GM18517 (cell line): ENCODE results near the gene RNF217.
"Not testable (repeated sequence)": the region's sequence is repeated elsewhere in the genome, so short reads cannot be mapped to it uniquely, and the experiment has no call there.

ENCODE experiments used
- ATAC-seq: cut with Tn5 transposase; IDR thresholded peaks from one replicate; pipeline ENCODE4 v1.9.1; 2021; ENCODE audit warnings: mild to moderate bottlenecking, moderate library complexity; ENCODE audit not compliant: unreplicated experiment

RNF217 gene

DNA sequence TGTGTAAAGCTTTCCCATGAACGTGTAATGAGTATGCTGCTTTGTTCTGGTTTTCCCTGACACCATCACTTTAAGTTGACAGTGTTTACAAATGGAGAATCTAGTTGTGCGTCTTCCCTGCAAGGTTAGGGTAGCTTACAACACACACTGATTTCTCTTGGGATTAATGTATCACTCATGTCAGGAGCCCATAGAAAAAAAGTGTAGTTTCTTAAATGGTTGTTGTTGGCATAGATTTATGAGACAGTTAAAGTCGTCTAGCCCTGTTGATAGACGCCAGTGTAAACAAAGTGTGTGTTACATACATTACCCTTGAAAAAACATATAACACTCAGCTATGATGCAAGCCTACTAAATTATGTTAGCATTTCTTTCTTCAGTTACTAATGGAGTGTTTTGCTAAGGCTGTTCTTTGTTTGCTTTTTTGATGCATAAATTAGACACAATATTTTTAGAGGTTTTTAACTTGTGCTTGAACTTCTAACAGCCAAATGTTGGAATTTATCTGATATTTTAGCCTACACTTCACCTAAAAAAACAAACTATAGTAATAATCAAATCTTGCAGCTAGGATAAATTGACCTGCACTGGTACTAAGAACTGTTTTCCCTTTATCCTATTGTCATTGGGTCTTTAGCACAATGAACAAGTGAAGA lies 88.6 kb downstream of the RNF217 start:
- no peak for ATAC-seq

DNA sequence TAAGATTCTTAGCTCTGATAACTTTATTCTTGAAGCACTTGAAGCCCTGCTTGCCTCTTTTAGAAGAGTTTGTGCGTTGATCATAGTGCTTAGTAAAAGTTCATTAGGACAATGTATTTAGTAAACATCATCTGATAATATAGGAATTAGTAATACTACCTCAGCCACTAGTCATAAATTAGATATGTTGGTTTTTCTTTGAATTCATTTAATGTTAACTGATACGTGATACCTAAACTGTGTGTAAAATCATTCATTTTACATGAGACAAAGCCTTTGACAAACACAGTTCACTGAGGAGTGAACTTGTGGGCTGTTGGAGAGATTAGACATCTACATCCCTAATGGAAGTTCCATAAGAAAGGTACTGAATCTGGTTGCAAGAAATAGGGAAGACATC lies 91.6 kb downstream of the RNF217 start:
- no peak for ATAC-seq

DNA sequence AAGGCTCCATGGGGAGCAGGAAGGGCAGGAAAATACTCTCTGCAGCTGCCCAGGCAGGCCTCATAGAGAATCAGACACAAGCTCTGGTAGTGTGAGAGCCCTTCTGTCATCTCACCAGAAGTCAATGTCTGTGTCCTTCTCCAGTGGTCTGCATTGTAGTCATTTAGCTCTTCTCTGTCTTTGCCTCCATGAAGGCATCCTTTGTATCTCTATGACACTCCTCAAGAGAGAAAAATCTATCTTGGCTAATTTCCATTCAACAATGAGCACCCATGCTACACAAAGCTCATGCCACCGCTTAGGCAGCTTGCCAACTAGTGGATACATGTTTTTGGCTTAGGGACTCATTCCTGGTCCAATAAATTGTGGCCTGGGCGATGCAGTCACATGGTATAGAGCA lies 92.1 kb downstream of the RNF217 start:
- ATAC-seq: no peak

DNA sequence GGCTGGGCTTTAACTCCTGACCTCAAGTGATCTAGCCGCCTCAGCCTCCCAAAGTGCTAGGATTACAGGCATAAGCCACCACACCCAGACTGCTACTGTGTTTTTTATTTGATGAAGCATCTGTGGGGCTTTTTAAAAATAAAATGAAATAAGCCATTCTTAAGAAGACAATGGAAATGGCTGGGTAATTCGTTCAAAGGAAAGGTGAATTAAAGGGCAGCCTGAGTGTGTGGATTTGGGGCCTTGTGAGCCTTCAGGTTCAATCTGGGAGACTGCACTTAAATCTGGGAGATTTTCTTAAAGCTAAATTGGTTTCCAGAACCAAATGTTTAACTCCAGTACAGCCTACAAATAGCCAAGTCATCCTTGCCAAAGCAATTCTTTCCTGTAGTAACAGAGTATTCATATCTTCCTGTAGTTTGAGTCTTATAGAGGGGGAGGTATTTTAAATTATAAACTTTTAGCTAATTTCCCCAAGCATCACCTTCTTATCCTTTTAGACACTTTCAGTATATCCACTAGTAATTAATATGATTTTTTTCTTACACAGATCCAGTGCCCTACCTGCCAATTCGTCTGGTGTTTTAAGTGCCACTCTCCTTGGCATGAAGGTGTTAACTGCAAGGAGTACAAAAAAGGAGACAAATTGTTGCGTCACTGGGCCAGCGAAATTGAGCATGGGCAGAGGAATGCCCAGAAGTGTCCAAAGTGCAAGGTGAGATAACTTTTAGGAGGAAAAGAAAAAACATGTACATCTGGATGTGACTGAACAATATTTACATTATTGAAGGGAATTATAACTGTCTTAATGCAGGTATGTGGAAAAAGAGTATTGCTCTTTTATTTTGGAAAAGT lies 95.4 kb downstream of the RNF217 start:
- no peak for ATAC-seq

DNA sequence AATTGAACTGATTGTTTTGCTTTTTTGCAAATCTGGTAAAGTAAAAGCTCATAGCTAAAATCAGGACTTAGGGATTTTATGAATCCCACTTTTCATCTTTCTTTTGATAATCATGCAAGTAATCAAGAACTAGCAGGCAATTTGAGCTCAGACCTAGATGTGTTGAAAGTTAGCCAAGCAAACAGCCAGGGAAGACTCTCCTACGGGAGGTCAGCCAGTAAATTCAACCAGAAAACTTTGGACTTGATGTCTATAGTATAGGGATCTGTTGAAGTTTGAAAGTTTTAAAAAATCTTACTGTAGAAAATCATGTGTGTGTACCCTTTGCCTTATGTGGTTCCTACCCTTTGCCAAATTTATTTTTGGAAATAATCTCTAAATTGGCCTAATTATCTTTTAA lies 96.3 kb downstream of the RNF217 start:
- ATAC-seq: no peak

DNA sequence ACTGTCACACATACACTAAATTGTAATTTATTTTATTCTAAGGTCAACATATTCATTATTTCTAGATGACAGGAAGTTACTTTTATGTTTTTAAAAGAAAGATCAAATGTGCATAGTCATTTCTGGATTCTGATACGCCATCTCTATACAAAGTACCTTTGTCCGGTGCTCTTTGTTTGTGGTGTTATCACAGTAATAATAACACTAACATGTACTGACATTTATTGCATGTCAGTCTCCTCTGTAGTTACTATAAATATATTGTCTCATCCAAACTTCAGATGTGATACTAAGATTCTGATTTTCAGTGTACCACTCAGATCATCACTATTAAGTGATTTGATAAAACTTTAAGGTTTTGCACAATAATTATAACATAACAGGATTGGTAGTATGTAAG lies 101.1 kb downstream of the RNF217 start:
- ATAC-seq: no peak

DNA sequence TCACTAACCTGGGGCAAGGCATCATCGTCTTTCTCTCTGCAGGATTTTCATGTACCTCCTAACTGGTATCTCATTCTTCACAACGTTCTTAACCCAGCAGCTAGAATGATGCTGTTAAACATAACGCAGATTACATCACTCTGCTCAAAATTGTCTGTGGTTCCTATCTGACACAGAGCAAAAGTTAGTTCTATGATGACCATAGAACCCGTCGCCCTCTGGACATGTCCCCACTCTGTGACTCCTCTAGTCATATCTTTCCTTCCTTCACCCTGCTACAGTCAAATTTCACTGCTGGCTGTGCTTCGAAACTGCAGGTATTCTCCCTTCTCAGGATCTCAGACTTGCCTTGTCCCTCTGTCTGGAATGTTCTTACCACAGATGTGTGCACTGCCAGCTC lies 103.9 kb downstream of the RNF217 start:
- no peak for ATAC-seq

DNA sequence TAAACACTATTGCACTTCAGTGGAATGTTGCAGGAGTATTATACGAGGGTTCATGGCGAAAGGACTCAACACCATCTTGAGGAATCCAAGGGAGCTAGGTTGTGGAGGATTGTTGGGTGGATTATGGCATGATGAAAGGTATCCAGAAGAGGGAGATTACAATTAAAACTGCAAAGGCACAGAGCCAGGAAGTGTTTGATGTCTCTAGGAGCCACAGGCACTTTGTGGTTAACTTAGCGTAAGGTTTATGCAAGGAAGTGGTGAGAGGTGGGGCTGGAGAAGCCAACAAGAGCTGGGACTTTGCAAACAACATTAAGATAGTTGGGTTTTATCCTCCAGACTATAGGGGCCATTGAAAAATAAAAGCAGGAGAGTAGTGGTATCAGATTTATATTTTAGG lies 104.7 kb downstream of the RNF217 start:
- no peak for ATAC-seq

DNA sequence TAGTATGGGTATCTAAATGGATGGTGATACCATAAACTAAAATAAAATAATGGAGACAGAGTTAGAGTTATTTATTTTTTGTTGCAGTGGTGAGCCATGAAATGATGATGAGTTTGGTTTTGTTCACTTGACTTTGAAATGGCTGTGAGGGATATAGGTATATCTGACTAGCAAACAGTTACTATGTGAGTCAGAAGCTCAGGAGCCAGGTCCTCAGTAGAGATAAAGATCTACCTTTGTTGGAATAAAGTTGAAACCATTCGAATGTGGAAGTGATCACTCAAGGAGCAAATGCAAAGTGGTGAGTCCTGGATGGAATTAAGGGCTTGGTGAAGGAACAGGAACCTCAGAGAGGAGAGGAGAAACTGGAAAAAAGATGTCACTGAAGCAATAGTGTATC lies 105.3 kb downstream of the RNF217 start:
- ATAC-seq: no peak

DNA sequence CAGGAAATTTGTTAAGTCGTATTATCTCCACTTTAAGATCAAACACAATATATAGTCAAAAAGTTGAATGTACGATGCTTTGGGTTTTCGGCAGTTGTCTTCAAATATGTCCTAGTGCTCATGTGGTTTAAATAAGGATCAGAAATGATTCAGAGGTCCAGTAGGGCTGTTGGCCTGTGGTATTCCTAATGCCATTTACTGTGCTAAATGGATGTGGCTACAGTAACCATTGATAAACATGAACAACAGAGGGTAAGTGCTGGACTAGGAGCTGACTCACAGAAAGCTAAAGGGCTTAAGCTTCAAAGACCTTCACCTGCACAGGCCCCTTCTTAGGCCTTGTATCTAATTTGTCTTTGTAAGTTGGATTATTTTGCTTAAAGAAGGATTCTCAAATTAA lies 110.8 kb downstream of the RNF217 start:
- no peak for ATAC-seq

DNA sequence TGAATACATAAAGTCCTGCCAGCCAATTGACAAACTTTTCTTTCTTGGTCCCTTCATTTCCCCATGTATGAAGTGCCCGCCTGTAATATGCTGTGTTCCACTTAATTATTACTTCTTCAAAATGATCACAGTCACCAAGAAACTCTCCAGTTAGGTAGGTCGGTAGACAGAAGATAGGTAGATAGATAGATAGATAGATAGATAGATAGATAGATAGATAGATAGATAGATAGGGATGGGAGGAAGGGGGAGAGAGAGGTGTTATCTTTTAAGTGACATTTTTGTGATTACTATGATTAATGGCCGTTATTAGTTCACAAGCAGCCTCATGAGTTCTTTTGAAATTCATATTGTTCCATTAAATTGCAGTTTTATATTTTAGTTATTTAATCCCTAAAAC lies 111.9 kb downstream of the RNF217 start:
- no peak for ATAC-seq

DNA sequence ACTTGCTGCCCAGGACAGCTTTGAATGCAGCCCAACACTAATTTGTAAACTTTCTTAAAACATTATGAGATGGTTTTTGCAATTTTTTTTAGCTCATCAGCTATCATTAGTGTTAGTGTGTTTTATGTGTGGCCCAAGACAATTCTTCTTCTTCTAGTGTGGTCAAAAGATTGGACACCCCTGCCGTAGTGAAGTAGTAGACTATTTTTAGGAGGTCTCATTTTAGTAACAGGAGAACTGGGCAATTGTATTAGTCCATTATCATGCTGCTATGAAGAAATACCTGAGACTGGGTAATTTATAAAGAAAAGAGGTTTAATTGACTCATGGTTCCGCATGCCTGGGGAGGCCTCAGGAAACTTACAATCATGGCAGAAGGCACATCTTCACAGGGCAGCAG lies 112.8 kb downstream of the RNF217 start:
- ATAC-seq: not testable (repeated sequence)

DNA sequence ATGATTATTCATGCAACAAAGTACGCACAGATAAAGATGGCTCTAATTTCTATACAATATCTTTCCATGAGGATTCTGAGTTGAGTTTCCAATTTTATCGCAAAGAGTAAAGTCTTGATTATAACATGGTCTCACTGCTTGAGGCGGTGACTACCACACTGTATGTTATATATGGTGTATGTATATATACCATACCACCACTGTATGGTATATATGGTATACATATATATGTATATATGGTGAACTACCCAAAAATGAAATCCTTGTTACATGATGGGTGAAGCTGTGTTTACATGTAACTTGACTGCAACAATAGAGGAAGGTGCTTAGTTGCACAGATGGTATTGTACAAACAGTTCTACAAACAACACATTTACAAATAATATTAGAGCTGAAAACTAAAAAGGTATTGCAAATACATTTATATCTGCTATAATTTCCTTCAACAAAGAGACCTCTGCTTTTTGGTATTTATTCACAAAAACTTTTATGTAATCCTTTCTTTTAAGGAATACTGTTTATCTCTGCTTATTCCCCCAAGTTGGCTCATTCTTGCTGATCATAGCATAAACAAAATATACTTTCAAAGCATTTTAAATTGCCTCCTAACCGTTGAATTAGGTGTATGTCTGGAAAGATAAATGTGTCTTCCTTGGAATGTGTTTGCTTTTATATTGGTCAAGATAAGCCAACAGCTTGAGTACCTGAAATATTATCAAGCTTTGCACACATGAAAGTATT lies 113.7 kb downstream of the RNF217 start:
- no peak for ATAC-seq

DNA sequence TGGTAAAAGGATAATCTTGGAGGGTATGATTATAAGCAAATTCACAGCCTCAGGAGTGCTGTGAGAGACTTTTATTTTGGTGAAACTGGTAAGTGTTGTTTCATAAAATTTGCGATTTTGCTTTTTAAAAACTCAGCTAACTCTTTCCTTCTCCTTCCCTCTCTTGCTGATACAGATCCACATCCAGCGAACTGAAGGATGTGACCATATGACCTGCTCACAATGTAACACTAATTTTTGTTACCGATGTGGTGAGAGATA lies 114.2 kb downstream of the RNF217 start:
- no peak for ATAC-seq

DNA sequence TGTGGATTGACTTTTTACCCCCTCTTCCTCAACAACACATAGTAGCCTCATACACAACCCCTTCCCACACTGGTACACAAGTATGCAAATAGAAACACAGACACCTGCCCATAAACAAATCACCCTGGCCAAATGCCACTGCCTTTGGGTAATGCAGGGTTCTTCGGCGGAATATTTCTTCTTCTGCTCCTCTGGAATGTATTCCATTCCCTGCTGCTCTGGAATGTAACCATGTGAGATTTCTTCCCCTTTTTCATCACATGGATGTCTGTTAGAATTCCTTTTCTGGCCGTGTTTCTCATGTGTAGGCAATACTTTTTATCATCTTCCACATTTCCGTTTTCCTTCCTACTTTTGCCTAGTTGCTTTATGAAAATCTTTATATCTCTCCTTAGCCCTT lies 115.2 kb downstream of the RNF217 start:
- ATAC-seq: no peak

DNA sequence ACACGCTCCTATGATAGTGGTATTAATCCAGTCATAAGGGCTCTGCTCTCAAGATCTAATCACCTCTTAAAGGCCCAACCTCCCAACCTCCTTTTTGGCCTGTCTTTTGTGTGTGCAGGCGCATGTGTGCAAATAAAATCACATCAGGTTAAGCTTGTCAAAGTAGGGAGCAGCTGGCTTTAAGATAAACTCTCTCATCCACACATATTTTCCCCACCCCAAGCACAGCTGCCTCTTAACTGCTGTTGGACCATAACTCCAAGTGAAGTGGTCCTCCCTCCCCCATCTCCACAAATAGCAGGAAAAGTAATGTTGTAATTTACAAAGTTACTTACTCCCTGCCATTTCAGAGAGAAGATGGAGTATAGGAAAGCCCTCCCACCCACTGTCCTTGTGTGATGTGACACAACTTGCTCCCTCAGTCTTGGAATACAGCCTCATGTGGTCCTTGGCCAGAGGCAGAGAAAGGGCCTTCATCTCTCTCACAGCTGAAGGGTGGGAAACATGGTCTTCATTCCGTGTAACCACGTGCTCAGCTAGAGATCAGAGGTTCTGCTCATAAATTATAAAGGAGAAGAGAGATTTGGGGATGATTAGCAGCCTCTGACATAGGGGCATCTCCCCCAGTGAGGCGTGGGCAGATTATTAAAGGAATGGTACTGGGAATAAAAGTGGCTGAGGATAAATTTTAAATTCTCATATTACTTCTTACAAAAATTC lies 116.5 kb downstream of the RNF217 start:
- ATAC-seq: no peak

DNA sequence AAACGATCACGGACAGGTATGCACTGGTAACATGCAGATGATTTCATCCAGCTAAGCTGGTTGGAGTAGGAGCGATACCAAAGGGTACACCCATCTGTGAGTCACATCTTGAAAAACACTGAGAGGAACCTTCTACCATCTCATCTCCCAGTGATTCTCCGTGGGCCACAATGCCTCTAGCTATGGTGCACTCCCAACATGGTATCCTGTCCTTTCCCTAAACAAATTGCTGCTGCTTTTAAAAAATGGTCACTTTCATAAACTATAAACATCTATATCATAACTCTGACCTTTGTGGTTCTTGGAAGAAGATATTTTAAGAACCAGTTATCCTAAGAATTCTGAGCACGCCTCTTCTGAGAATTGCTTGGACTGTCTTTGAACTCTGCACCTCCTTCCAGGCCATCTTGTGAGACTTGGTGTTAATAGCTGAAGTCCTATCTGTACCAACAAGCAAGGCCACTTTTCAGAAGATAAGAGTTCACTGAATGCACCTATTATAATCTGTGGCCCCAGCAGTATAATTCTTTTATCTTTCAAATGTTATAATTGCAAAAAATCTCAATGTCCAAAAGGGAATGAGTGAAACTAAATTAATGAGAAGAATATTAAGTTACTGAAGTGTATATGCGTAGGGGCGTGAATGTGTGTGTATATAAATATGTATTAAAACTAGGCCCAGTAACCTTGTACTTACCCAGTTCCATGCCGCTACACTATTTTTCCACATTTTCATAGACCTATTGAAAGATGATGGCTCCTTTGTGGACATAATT lies 120.9 kb downstream of the RNF217 start:
- no peak for ATAC-seq

DNA sequence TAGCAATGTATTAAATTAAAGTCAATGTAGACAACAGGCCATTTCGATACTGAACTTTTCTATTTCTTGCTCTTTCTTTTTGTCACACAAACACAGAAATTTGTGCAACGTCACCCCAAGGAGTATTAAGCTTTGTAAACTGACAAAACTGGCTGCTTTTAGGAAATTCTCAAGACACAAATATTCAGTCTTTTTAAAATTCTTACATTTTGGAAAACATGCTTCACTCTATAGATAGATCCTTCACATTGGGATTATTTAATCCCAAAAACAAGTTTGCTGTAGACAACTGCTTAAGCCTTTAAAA lies 121.4 kb downstream of the RNF217 start:
- ATAC-seq: no peak

DNA sequence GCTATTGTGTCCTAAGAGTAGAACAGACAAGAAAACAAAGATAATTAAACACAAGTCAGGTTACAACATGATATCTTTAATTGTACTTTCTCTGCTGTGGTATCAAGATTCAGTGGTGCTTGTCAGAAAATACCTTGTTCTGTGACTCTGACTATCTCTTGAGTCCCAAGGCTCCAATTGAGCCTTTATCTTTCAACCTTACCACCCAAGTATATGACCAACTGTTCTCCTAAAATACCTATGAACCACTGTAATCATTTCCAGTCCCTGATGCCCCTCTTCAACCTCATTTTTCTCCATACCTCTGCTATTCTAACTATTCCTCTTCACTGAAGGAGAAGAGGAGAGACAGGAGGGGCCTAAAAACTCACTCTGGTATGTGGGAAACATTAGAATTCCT lies 124.5 kb downstream of the RNF217 start:
- no peak for ATAC-seq

DNA sequence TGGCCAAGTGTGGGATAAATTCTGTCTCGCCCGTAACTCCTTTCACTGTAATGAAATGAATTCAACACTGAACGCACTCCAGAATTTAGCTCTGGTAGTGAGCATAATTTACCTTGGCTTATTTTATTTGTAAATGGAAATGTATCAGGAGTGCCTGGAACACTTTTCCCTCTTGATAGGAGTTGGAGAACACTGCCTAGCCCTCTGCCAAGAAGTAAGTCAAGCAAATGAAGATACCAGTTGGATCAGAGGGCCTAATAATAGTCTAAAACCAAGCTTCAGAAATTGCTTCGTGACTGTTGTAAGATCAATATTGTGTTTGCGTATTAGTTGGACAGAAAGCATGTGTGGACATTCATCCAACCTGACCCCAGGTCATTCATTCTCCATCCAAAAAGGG lies 126.7 kb downstream of the RNF217 start:
- no peak for ATAC-seq

DNA sequence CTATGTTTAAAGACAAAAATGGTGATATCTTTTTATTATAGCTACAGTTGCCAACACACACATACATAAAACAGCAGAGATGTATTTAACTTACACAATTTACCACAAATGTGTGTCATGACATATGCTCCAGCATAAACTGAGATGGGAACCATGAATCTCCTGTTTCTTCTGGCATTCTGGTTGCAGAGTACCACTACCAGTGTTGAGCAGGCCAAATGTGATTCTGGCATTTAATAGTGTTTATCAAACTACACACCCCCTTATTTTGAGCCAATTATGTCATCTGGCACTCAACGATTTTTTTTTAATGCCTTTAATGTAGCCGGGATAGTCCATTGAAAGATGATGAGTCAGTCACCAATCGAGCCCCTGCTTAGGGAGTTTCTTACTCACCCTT lies 132.3 kb downstream of the RNF217 start:
- ATAC-seq: no peak
